PC-9 (cell line): Measurements from ENCODE around the gene PRCC.

Experiments
- EZH2 ChIP-seq: fragments of 200-600 bp; sonication (generic); IDR thresholded peaks from 2 replicates; pipeline ENCODE4 v1.8.0; 2017; ENCODE audit warnings: antibody characterized with exemption, low read depth
- TF ChIP-seq, protein P1 (sequence below): fragments of 200-600 bp; sonication (generic); conservative IDR thresholded peaks from 2 replicates; pipeline ENCODE4 v1.6.1; 2017; ENCODE audit warnings: mixed run types, antibody characterized with exemption, mild to moderate bottlenecking, moderate library complexity

DNA sequence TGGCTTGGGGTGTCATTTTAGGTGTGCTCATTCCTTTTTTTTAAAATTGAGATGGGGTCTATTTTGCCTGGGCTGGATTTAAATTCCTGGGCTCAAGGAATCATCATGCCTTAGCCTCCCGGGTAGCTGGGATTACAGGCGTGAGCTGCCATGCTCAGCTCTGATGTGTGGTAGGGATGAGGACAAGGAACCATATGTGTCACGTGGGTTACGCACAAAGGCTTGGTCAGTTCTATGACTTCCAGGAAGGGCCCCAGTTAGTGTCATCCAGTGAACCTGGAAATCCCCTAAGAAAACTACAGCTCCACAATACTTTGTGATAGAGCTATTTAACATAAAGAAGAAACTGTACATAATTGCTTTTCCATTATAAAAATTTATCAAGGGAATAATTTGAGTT lies 45.8 kb upstream of the PRCC start:
- TF ChIP-seq, protein P1, sequence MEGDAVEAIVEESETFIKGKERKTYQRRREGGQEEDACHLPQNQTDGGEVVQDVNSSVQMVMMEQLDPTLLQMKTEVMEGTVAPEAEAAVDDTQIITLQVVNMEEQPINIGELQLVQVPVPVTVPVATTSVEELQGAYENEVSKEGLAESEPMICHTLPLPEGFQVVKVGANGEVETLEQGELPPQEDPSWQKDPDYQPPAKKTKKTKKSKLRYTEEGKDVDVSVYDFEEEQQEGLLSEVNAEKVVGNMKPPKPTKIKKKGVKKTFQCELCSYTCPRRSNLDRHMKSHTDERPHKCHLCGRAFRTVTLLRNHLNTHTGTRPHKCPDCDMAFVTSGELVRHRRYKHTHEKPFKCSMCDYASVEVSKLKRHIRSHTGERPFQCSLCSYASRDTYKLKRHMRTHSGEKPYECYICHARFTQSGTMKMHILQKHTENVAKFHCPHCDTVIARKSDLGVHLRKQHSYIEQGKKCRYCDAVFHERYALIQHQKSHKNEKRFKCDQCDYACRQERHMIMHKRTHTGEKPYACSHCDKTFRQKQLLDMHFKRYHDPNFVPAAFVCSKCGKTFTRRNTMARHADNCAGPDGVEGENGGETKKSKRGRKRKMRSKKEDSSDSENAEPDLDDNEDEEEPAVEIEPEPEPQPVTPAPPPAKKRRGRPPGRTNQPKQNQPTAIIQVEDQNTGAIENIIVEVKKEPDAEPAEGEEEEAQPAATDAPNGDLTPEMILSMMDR, result no peak
- TF ChIP-seq EZH2, result no peak
